ENCODE data around the gene COX19. TPM values are rescaled to one million over a fixed set of nuclear protein-coding genes. Genes with fewer than 3 reads are reported as not detected.

Gene COX19
- total RNA-seq, 1 experiment from 2014 or later: 11.6 TPM

- CTCF ChIA-PET: no interaction called here
- TF ChIP-seq EZH2 (IDR thresholded peaks at IDR 0.05; ENCODE audit: low read length, unreplicated experiment) (no peak), EZH2phosphoT487 (IDR thresholded peaks at IDR 0.05; ENCODE audit: borderline replicate concordance, low read length) (no peak), CTCF (conservative IDR thresholded peaks at IDR 0.05; ENCODE audit: low read depth, low read length) (no peak)
- Histone ChIP-seq H3K4me3 (ENCODE audit: low read length) (no peak overlapping the region), H3K79me2 (ENCODE audit: low read length) (no peaks in the 10 kb centered on the region), H2AFZ (ENCODE audit: low read length) (no peak overlapping the region), H3K4me2 (ENCODE audit: low read length) (no peak overlapping the region), H3K27me3 (ENCODE audit: low read length) (no peaks in the 10 kb centered on the region), H3K4me1 (ENCODE audit: insufficient read depth, low read length) (no peaks in the 10 kb centered on the region), H3F3A (ENCODE audit: low read length, unreplicated experiment) (no peaks in the 10 kb centered on the region), H3K9ac (ENCODE audit: low read length) (no peak overlapping the region), H3K9me2 (replicated peaks; ENCODE audit: low read length) (no peaks in the 10 kb centered on the region), H3K36me3 (ENCODE audit: low read depth, low read length) (no peaks in the 10 kb centered on the region), H4K20me1 (ENCODE audit: low read length) (no peaks in the 10 kb centered on the region), H3K9me3 (ENCODE audit: low read length) (no peaks in the 10 kb centered on the region), H3K27ac (ENCODE audit: low read length) (no peak overlapping the region)
- POLR2A ChIA-PET (ENCODE audit: unreplicated experiment): no interaction called here
- ATAC-seq (no peak), DNase-seq (no peak)
- intact Hi-C loops (cut with micrococcal nuclease): no loop called here
- no TSS peak for BruUV-seq (replicated peaks)
These were observed 36.8 kb upstream of the COX19 start for GRCh38 chr7:1012004-1012715.

GRCh38 chr7:1011297-1012003 is 36.1 kb upstream of the COX19 start:
- H2AFZ ChIP-seq (ENCODE audit: low read length): no peak overlapping the region
- intact Hi-C loops (cut with micrococcal nuclease): no loop called here
- ATAC-seq: no peak
- H3K36me3 ChIP-seq (ENCODE audit: low read depth, low read length): no peaks in the 10 kb centered on the region
- no peaks in the 10 kb centered on the region for H3K9me2 ChIP-seq (replicated peaks; ENCODE audit: low read length)
- H3K9me3 ChIP-seq (ENCODE audit: low read length): no peaks in the 10 kb centered on the region
- no peak overlapping the region for H3K9ac ChIP-seq (ENCODE audit: low read length)
- no peaks in the 10 kb centered on the region for H3K4me1 ChIP-seq (ENCODE audit: insufficient read depth, low read length)
- no peaks in the 10 kb centered on the region for H3F3A ChIP-seq (ENCODE audit: low read length, unreplicated experiment)
- no peaks in the 10 kb centered on the region for H4K20me1 ChIP-seq (ENCODE audit: low read length)
- no TSS peak for BruUV-seq (replicated peaks)
- no peaks in the 10 kb centered on the region for H3K27me3 ChIP-seq (ENCODE audit: low read length)
- H3K79me2 ChIP-seq (ENCODE audit: low read length): no peaks in the 10 kb centered on the region
- TF ChIP-seq EZH2 (IDR thresholded peaks at IDR 0.05; ENCODE audit: low read length, unreplicated experiment) (no peak), CTCF (conservative IDR thresholded peaks at IDR 0.05; ENCODE audit: low read depth, low read length) (no peak), EZH2phosphoT487 (IDR thresholded peaks at IDR 0.05; ENCODE audit: borderline replicate concordance, low read length) (no peak)
- ChIA-PET CTCF (no interaction called here), POLR2A (ENCODE audit: unreplicated experiment) (no interaction called here)
- H3K4me2 ChIP-seq (ENCODE audit: low read length): no peak overlapping the region
- DNase-seq: no peak
- no peak overlapping the region for H3K27ac ChIP-seq (ENCODE audit: low read length)
- no peak overlapping the region for H3K4me3 ChIP-seq (ENCODE audit: low read length)

GRCh38 chr7:1010226-1010625 is 34.9 kb upstream of the COX19 start:
- ChIA-PET POLR2A (ENCODE audit: unreplicated experiment) (no interaction called here), CTCF (no interaction called here)
- no peaks in the 10 kb centered on the region for H3K9me2 ChIP-seq (replicated peaks; ENCODE audit: low read length)
- no peak overlapping the region for H3K9ac ChIP-seq (ENCODE audit: low read length)
- no peaks in the 10 kb centered on the region for H4K20me1 ChIP-seq (ENCODE audit: low read length)
- no peaks in the 10 kb centered on the region for H3K27me3 ChIP-seq (ENCODE audit: low read length)
- H3K4me1 ChIP-seq (ENCODE audit: insufficient read depth, low read length): no peaks in the 10 kb centered on the region
- no peak overlapping the region for H3K27ac ChIP-seq (ENCODE audit: low read length)
- no peak overlapping the region for H3K4me3 ChIP-seq (ENCODE audit: low read length)
- no peaks in the 10 kb centered on the region for H3K79me2 ChIP-seq (ENCODE audit: low read length)
- no peaks in the 10 kb centered on the region for H3F3A ChIP-seq (ENCODE audit: low read length, unreplicated experiment)
- TF ChIP-seq EZH2 (IDR thresholded peaks at IDR 0.05; ENCODE audit: low read length, unreplicated experiment) (no peak), EZH2phosphoT487 (IDR thresholded peaks at IDR 0.05; ENCODE audit: borderline replicate concordance, low read length) (no peak), CTCF (conservative IDR thresholded peaks at IDR 0.05; ENCODE audit: low read depth, low read length) (no peak)
- ATAC-seq: no peak
- H3K36me3 ChIP-seq (ENCODE audit: low read depth, low read length): no peaks in the 10 kb centered on the region
- H2AFZ ChIP-seq (ENCODE audit: low read length): no peak overlapping the region
- no peak for DNase-seq
- intact Hi-C loops (cut with micrococcal nuclease): no loop called here
- H3K4me2 ChIP-seq (ENCODE audit: low read length): no peak overlapping the region
- H3K9me3 ChIP-seq (ENCODE audit: low read length): no peaks in the 10 kb centered on the region
- no TSS peak for BruUV-seq (replicated peaks)

All from PC-3 (cell line).